T47D (cell line): ENCODE measurements around the gene YPEL1.
A peak's percentile ranks its signal among the peaks of the same experiment; 100 is the strongest.
"Not testable (repeated sequence)": the region's sequence is repeated elsewhere in the genome, so short reads cannot be mapped to it uniquely, and the experiment has no call there.

ENCODE experiments used
- DNase-seq, 2 experiments: peaks; one replicate each; pipeline versions ENCODE4 v3.0.0 to v3.0.0-alpha.2; 2011 to 2012; ENCODE audit warnings: low read depth in 1 of 2, low spot score in 1 of 2
- JUND ChIP-seq: IDR thresholded peaks from 2 replicates; pipeline ENCODE4 v1.6.1; 2012; ENCODE audit warnings: low read depth
- in situ Hi-C: cut with HindIII; loops from 2 replicates; pipeline ENCODE4 v1.10.0; 2016; ENCODE audit warnings: low sequenced_read_pairs, low pct_unique_long_range_greater_than_20kb

Gene YPEL1

GRCh38 chr22:21725956-21726649, 9.5 kb downstream of the YPEL1 start:
- in situ Hi-C loops = no loop called here
- no peak for TF ChIP-seq JUND
- DNase-seq = no peak

- DNase-seq, in situ Hi-C loops: not testable (repeated sequence)
Observed at GRCh38 chr22:21724496-21724895, 11.1 kb downstream of the YPEL1 start.

DNA sequence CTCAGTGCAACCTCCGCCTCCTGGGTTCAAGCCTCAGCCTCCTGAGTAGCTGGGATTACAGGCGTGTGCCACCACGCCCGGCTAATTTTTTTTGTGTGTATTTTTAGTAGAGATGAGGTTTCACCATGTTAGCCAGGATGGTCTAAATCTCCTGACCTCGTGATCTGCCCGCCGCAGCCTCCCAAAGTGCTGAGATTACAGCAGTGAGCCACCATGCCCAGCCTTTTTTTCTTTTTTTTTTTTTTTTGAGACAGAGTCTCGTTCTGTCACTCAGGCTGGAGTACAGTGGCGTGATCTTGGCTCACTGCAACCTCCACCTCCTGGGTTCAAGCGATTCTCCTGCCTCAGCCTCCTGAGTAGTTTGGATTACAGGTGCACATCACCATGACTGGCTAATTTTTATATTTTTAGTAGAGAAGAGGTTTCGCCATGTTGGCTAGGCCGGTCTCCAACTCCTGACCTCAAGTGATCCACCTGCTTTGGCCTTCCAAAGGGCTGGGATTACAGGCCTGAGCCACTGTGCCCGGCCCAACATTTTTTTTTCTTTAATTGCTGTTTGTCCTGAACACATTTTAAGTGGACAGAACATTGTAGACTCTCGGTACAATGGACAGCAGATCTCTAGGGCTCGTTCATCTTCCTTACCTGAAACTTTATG, 14.3 kb downstream of the YPEL1 start:
- DNase-seq, in situ Hi-C loops: not testable (repeated sequence)

DNA sequence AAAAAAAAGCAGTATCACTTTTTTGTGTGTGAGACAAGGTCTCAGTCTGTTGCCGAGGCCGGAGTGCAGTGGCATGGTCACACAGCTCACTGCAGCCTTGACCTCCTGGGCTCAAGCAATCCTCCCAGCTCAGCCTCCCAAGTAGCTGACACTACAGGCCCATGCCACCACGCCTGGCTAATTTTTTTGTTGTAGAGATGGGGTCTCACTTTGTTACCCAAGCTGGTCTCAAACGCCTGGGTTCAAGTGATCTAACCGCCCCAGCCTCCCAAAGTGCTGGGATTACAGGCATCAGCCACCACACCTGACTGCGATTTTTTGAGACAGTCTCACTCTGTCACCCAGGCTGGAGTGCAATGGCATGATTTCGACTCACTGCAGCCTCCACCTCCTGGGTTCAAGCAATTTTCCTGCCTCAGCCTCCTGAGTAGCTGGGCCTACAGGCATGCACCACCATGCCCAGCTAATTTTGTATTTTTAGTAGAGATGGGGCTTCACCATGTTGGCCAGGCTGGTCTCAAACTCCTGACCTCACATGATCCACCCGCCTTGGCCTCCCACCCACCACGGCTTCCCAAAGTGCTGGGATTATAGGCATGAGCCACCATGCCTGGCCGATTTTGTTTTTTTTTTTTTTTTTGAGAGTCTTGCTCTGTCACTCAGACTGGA, 15.3 kb downstream of the YPEL1 start:
- DNase-seq, in situ Hi-C loops: not testable (repeated sequence)

GRCh38 chr22:21719024-21719423, 16.6 kb downstream of the YPEL1 start:
- in situ Hi-C loops = no loop called here
- TF ChIP-seq JUND = no peak

DNA sequence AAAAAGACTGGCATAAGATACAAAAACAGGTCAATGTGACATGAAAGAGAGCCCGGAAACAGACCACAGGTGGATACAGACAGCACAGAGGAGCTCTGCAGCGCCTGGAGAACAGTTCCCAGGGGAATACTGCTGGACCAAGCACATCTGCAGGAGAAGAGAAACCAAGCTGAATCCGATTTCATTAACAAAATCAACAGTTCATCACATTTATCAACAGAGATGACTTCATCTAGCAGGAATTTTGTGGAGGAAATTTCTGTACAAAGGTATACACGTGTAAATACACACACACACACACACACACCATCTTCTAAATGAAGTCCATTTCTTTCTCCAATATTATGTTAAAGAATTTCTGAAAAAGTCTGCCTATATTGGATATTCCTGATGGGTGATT, 17.1 kb downstream of the YPEL1 start:
- no peak for DNase-seq
- no peak for TF ChIP-seq JUND
- in situ Hi-C loops = no loop called here

More at GRCh38 chr22:21719024-21719423, 16.6 kb downstream of the YPEL1 start:
- DNase-seq = no peak

DNA sequence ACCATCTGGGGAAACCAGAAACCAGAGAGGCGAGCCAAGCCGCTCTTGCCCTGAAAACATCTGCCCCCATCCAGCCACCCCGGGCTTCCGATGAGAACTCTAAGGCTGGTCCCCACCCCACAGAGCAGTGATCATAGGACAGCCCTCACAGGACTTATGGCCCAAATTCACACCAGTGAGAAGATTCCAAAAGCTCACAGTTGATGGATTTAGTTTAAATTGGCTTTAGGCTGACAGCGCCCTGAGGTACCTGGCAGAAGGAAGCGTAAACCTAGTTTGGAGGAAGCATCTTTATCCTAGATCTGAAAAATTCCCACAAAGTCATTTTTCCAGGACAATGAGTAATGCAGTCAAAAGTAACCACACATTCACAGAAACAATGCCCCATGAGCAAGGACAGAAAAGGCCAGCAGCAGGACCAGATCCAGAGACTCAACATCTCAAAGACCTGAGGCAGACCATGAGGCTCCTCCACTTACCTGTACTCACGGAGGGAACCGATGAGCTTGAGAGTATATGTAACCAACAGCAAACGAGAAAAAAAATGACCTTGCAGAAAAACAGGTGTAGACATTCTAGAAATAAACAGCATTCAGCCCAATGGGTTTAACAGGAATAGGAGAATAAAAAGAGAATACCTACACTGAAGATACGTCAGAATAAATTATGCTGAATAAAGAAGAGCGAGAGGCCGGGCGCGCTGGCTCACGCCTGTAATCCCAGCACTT, 19.0 kb downstream of the YPEL1 start:
- DNase-seq, in situ Hi-C loops: not testable (repeated sequence)

DNA sequence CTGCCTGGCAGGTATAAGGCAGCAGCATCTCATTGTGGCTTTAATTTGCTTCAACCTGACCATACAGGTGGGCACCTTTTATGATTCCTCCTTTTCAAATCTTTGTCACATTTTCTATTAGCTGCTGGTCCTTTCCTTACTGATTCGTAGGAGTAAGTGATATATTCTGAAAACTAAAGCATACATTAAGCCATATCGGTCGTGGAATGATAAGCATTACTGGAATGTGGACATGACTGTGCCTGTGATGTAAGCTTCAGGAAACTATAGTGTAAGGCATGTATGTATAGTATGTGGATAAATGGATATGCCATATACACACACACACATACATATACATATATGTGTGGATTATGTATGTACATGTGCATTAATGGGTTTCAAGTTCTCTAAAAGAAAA, 20.8 kb downstream of the YPEL1 start:
- DNase-seq = no peak
- in situ Hi-C loops = no loop called here
- TF ChIP-seq JUND = no peak

DNA sequence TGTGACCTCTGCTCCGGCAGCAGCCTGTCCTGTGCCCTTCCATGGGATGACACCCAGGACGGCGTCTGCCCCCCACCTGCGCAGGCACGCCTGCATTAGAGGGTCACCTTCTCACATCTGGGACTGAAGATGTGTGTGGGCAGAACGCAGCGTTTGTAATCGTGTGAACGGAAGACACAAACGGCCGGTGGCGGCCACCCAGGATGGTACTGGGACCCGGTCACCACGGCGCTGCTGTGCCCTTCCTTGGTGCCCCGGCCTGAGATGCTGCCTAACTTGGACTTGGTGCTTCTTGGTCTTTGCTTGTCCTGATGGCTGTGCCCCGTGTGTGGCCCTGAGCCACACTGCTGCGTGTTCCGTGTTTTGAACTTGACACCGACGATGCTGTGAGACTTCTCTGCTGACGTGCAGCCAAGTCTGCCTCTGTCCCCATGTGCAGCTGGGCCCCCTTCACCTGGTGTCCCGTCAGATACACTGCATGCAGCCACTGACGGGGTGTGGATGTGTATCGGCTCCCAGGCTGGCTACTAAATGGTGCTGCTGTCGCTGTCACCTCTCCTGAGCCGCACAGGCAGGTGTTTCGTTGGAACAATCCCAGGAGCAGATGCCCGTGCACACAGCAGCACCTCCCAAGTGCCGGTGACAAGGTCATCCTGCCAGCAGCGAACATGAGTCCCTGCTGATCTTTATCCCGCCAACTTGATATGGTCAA, 21.4 kb downstream of the YPEL1 start:
- no peak for DNase-seq
- TF ChIP-seq JUND = no peak
- in situ Hi-C loops = no loop called here

- in situ Hi-C loops = no loop called here
- no peak for DNase-seq
- no peak for TF ChIP-seq JUND
Observed at GRCh38 chr22:21713428-21714058, 22.1 kb downstream of the YPEL1 start.

DNA sequence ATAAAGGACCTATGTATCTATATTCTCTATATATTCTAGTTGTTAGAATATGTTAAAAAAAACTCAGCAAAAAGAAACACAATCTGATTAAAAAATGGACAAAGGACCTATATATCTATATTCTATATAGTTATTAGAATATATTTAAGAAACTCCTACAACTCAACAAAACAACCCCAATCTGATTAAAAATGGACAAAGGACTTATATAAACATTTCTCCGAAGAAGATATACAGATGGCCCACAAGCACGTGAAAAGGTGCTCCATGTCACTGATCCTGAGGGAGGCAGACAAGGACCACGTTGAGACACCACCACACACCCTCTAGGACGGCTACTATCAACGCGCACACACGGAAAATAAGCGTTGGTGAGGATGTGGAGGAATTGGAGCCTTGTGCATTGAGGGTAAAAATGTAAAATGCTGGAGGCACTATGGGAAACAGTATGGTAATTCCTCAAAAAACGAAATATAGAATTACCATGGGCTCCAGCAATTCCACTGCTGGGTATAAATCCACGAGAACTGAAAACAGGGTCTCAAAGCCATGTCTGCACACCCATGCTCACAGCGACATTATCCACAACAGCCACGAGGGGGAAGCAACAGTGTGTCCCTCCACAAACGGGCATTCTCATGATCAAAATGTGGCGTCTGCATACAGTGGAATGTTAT, 22.7 kb downstream of the YPEL1 start:
- TF ChIP-seq JUND = no peak
- in situ Hi-C loops = no loop called here
- DNase-seq = peak; percentile 74 to 75
